NCI-H2227 treated with DMSO at 0.1 percent for 48 hours (cell line): Measurements from ENCODE around the gene ELL.

Experiments
- DNase-seq: peaks from one replicate; lab custom pipeline; 2025; lab: John Stamatoyannopoulos, UW

The ELL gene

GRCh38 chr19:18433735-18434398, 88.0 kb downstream of the ELL start:
- DNase-seq, result no peak

GRCh38 chr19:18433015-18433691, 88.7 kb downstream of the ELL start:
- DNase-seq, result no peak

- DNase-seq, result no peak
These were observed 89.4 kb downstream of the ELL start for GRCh38 chr19:18432275-18433014.

- no peak for DNase-seq
These were observed 90.3 kb downstream of the ELL start for GRCh38 chr19:18431351-18432197.

- DNase-seq, result no peak
These were observed 91.3 kb downstream of the ELL start for GRCh38 chr19:18430417-18431144.

GRCh38 chr19:18429717-18430416, 92.0 kb downstream of the ELL start:
- no peak for DNase-seq

- DNase-seq, result peak; percentile 80
These were observed 92.8 kb downstream of the ELL start for GRCh38 chr19:18428787-18429674.

GRCh38 chr19:18428173-18428786, 93.6 kb downstream of the ELL start:
- DNase-seq, result no peak

GRCh38 chr19:18427743-18428113, 94.1 kb downstream of the ELL start:
- no peak for DNase-seq

GRCh38 chr19:18427080-18427742, 94.7 kb downstream of the ELL start:
- no peak for DNase-seq

GRCh38 chr19:18426416-18426767, 95.5 kb downstream of the ELL start:
- no peak for DNase-seq

- DNase-seq, result no peak
These were observed 96.1 kb downstream of the ELL start for GRCh38 chr19:18425515-18426415.

- no peak for DNase-seq
These were observed 96.9 kb downstream of the ELL start for GRCh38 chr19:18424890-18425514.

- DNase-seq, result no peak
These were observed 97.6 kb downstream of the ELL start for GRCh38 chr19:18424122-18424889.

GRCh38 chr19:18423258-18424020, 98.4 kb downstream of the ELL start:
- no peak for DNase-seq
